NB4 (cell line): Measurements from ENCODE around the gene RPTOR.

Experiments
- POLR2A ChIP-seq: IDR thresholded peaks from 2 replicates; pipeline ENCODE4 v1.6.1; 2011; ENCODE audit warnings: mild to moderate bottlenecking; ENCODE audit not compliant: insufficient read length; ENCODE audit errors: extremely low read depth
- TF ChIP-seq, protein P1 (sequence below): IDR thresholded peaks from one replicate; pipeline ENCODE4 v1.5.1; 2012; ENCODE audit warnings: low read depth, low read length

DNA sequence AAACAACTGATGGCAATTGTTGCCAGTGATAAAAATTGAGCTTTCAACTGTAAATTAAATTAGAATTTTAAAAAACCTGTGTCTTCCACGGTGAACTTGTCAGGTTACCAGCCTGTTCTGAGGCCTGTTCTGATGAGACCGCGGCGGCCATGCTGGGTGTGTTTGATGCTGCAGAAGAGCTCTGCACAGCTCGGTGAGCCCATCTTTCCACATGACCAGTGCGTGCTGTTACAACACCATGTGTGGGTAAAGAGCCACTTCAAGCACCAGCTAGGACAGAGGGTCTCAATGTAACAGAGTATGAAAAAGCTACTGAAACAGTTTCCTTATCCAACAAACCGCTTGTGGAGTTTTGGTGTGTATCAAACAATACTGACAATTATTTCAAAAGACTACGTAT is 48.5 kb downstream of the RPTOR start:
- TF ChIP-seq, protein P1, sequence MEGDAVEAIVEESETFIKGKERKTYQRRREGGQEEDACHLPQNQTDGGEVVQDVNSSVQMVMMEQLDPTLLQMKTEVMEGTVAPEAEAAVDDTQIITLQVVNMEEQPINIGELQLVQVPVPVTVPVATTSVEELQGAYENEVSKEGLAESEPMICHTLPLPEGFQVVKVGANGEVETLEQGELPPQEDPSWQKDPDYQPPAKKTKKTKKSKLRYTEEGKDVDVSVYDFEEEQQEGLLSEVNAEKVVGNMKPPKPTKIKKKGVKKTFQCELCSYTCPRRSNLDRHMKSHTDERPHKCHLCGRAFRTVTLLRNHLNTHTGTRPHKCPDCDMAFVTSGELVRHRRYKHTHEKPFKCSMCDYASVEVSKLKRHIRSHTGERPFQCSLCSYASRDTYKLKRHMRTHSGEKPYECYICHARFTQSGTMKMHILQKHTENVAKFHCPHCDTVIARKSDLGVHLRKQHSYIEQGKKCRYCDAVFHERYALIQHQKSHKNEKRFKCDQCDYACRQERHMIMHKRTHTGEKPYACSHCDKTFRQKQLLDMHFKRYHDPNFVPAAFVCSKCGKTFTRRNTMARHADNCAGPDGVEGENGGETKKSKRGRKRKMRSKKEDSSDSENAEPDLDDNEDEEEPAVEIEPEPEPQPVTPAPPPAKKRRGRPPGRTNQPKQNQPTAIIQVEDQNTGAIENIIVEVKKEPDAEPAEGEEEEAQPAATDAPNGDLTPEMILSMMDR, result no peak
- no peak for TF ChIP-seq POLR2A
